Right lobe of liver (tissue), 6 donors: ENCODE measurements around the gene TMEM255B. TPM values are rescaled to one million over a fixed set of nuclear protein-coding genes. Genes with fewer than 3 reads are reported as not detected.

Experiments
- ATAC-seq, 4 donors: fragments of 200-7000 bp; cut with Tn5 transposase; one replicate each; pipeline ENCODE4 v1.9.1; 2020; ENCODE audit warnings: mild to moderate bottlenecking in 4 of 4, moderate library complexity in 4 of 4
- DNase-seq, 3 donors: peaks; one replicate each; pipeline ENCODE4 v3.0.0-alpha.2; 2020
- H3K27ac ChIP-seq, 3 donors: fragments of 200-600 bp; one replicate each; pipeline ENCODE4 v1.8.0; 2022
- H3K27me3 ChIP-seq, 2 donors: fragments of 200-600 bp; one replicate each; pipeline ENCODE4 v1.8.0; 2022
- H3K36me3 ChIP-seq, 4 donors: fragments of 200-600 bp; sonication (generic) in 1 of 4; one replicate each; pipeline versions ENCODE4 v1.5.1 to v1.8.0; 2017 to 2022; ENCODE audit warnings: control low read depth in 1 of 4
- H3K4me1 ChIP-seq, 4 donors: fragments of 200-600 bp; sonication (generic) in 1 of 4; one replicate each; pipeline versions ENCODE4 v1.5.1 to v1.8.0; 2017 to 2022; ENCODE audit warnings: control low read depth in 1 of 4
- H3K4me3 ChIP-seq, 3 donors: fragments of 200-600 bp; one replicate each; pipeline ENCODE4 v1.8.0; 2022
- H3K9me3 ChIP-seq, 4 donors: fragments of 200-600 bp; sonication (generic) in 1 of 4; one replicate each; pipeline versions ENCODE4 v1.5.1 to v1.8.0; 2017 to 2022; ENCODE audit warnings: control low read depth in 1 of 4
- POLR2A ChIP-seq: fragments of 450-650 bp; IDR thresholded peaks from one replicate; pipeline ENCODE4 v1.6.1; 2017; ENCODE audit warnings: antibody characterized with exemption, mild to moderate bottlenecking
- WGBS: methylation state at CpG from one replicate; pipeline ENCODE4 v1.1.6; 2018; ENCODE audit warnings: low coverage, low lambda C conversion rate; ENCODE audit not compliant: insufficient coverage; ENCODE audit errors: missing lambda C conversion rate; 5-methylcytosine and 5-hydroxymethylcytosine counted together
- intact Hi-C, 2 donors: fragments of 100-400 bp; cut with DNase I; formaldehyde crosslinking; loops; one replicate each; pipeline versions ENCODE4 v1.11.2 to v1.14.1; 2022
- total RNA-seq, 6 experiments: library from RNA; depleted of rRNA in 2 of 6; stranded (reverse); fragments of >200 nt in 2 of 6; fragmentation: NEBNext Ultra II Directional in 3 of 6; extraction: Animal tissue kit (Norgen Biotek cat#: 25700) in 3 of 6; gene quantifications; one replicate each; pipeline versions ENCODE4 v1.1.0 to v1.2.4, GENCODE V29; 2016 to 2023
- TF ChIP-seq, protein P1 (sequence below), 4 donors: fragments of 200-600 bp in 3 of 4; fragments of 450-650 bp in 1 of 4; IDR thresholded peaks; one replicate each; pipeline versions ENCODE4 v1.5.1 to v1.8.0; 2016 to 2022; ENCODE audit warnings: antibody characterized with exemption in 4 of 4, mild to moderate bottlenecking in 2 of 4
- donor health status: DM: no; HTN: yes; CAD: no.
- donor health status: DM: no; HTN: no; CAD: no.
- donor health status: DM: no; HTN: no; CAD: no.
- donor health status: DM: no; HTN: yes; CAD: no.
- donor health status: DM: no; HTN: yes; CAD: no.

The TMEM255B gene
- total RNA-seq, 6 experiments from 2014 or later = 2.5 to 10.4 (median 6.2) TPM

DNA sequence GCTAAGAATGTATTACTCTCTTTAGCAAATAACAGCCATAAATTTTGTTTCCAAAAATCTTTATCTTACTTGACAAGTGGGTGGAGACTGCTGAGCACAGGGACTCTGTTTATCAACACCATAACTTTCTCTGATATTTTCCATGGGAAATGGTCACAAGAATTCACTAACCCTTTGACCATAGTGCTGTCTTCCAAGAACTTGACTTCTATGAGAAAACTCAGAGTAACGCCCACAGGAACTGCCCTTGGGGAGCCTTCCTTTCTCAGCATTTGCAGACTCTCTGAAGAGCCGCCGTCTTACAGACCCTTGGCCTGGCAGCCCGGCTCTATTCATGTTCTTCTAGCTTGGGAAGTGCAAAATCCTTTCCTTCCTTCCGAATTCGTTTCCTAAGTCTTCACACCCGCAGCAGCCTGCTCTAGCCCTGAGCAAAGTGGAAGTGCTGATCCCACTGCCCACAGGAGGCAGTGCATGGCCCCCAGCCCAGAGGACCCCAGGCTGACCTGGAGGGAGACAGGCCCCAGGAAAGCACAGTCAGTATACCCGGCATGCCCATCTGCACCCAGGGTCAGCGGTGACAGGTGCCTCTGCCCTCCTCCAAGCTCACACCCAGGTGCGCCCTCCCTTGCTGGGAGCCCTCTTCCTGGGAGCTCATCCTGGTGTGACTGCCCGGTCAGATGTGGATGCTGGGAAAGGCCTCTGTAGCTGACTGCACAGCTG is 94.7 kb downstream of the TMEM255B start:
- no peak for DNase-seq
- WGBS = 62% methylated on average over 5 of the region's 11 CpGs
- Histone ChIP-seq H3K4me1 (peaks cover 2 to 41% (median 12%) of the 10 kb centered on the region in 4 donors), H3K9me3 (no peaks in the 10 kb centered on the region), H3K27me3 (no peaks in the 10 kb centered on the region), H3K4me3 (no peak overlapping the region), H3K27ac (peak overlapping the region in 2 of 3 donors; percentile 1 to 65), H3K36me3 (no peaks in the 10 kb centered on the region)
- peak; percentile 17 to 49 (median 28) for ATAC-seq
- TF ChIP-seq, protein P1, sequence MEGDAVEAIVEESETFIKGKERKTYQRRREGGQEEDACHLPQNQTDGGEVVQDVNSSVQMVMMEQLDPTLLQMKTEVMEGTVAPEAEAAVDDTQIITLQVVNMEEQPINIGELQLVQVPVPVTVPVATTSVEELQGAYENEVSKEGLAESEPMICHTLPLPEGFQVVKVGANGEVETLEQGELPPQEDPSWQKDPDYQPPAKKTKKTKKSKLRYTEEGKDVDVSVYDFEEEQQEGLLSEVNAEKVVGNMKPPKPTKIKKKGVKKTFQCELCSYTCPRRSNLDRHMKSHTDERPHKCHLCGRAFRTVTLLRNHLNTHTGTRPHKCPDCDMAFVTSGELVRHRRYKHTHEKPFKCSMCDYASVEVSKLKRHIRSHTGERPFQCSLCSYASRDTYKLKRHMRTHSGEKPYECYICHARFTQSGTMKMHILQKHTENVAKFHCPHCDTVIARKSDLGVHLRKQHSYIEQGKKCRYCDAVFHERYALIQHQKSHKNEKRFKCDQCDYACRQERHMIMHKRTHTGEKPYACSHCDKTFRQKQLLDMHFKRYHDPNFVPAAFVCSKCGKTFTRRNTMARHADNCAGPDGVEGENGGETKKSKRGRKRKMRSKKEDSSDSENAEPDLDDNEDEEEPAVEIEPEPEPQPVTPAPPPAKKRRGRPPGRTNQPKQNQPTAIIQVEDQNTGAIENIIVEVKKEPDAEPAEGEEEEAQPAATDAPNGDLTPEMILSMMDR (IDR thresholded peaks at IDR 0.05) = no peak
- TF ChIP-seq POLR2A = no peak
- intact Hi-C loops = no loop called here

DNA sequence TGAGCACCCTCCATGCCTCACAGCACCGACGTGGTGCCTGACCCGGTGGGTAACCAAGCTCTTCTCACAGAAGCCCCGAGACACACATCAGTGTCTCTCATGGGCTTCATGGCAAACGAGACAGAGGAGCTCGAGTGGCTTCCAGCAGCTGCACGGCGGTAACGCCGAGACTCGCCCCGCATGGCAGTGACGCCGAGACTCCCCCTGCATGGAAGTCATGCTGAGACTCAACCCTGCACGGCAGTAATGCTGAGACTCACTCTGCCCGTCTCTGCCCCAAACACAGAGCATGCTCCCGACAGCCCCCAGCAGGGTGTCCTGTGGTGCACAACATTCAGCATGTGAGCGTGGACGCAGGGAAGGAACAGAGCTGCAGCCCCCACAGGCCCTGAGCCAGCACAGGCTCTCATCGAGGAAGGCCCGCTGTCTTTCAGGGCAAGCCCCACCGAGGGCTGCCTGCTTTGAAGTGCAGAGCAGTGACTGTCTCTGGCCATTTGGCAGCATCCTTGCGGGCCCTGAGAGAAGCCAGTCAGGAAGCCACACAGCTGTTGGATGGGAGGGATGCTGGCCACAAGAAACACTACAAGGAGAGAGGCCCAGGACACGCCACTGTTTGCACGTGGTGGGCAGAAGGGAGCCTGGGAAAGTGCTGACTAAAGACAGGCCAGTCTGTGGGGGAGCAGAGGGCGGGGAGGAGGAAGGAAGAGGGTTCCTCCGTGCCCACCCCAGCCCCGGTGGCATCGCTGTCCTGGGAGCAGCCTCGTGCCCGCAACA is 95.4 kb downstream of the TMEM255B start:
- no peak for ATAC-seq
- no peaks in the 10 kb centered on the region for H3K9me3 ChIP-seq
- 45% methylated on average over 14 of the region's 31 CpGs for WGBS
- H3K4me3 ChIP-seq = no peak overlapping the region
- intact Hi-C loops = no loop called here
- H3K27ac ChIP-seq = peak overlapping the region in 1 of 3 donors; percentile 65
- peak in 1 of 3 donors; percentile 53 for DNase-seq
- H3K4me1 ChIP-seq = peaks cover 2 to 41% (median 12%) of the 10 kb centered on the region in 4 donors
- TF ChIP-seq, protein P1 (IDR thresholded peaks at IDR 0.05) = no peak
- no peak for TF ChIP-seq POLR2A
- H3K27me3 ChIP-seq = no peaks in the 10 kb centered on the region
- H3K36me3 ChIP-seq = no peaks in the 10 kb centered on the region

DNA sequence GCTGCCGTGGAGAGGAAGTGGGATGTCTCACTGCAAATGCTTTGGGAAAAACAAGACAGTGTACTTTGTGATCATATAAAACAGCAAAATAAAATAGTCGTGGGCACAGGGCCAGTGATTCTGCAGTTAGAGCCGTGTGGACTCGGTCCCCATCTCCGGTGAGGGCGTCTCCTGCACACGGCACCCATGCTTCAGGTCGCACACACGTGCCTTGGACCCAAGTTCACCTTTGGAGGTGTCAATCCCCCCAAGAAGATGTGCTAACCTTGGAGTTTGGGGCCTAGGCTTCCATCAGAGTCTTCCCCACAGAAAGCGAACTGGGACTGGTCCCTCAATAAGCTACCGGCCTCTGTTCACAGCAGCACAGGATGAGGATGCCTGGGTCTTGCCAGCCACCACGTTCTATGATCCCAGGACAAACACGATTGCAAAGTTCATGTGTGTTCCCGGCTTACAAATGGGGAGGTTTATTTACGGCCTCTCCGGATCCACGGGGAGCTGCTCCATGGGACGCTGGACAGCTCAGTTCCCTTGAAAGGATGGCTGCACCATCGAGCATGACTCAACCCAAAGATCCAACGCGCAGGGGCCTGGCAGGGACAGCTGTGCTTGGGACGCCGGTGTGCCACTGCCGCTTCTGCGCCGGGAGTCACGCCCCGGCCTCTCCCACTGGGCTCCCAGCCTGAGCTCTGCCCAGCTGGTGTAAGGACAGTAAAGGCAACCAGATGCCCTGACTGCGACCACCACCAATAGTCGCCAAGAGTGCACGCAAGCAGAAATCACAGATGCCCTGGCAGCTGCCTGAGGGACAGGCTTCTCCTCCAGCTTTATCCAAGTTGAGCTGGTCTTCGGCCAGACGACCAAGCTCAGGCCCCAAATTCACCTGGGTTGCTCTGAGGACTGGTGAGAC is 96.2 kb downstream of the TMEM255B start:
- Histone ChIP-seq H3K9me3 (no peaks in the 10 kb centered on the region), H3K27me3 (no peaks in the 10 kb centered on the region), H3K36me3 (no peaks in the 10 kb centered on the region), H3K4me3 (no peak overlapping the region), H3K27ac (no peak overlapping the region), H3K4me1 (peaks cover 2 to 47% (median 12%) of the 10 kb centered on the region in 4 donors)
- intact Hi-C loops = no loop called here
- TF ChIP-seq POLR2A = no peak
- TF ChIP-seq, protein P1 (IDR thresholded peaks at IDR 0.05) = no peak
- DNase-seq (no peak), ATAC-seq (no peak)
- 45% methylated on average over 10 of the region's 33 CpGs for WGBS

DNA sequence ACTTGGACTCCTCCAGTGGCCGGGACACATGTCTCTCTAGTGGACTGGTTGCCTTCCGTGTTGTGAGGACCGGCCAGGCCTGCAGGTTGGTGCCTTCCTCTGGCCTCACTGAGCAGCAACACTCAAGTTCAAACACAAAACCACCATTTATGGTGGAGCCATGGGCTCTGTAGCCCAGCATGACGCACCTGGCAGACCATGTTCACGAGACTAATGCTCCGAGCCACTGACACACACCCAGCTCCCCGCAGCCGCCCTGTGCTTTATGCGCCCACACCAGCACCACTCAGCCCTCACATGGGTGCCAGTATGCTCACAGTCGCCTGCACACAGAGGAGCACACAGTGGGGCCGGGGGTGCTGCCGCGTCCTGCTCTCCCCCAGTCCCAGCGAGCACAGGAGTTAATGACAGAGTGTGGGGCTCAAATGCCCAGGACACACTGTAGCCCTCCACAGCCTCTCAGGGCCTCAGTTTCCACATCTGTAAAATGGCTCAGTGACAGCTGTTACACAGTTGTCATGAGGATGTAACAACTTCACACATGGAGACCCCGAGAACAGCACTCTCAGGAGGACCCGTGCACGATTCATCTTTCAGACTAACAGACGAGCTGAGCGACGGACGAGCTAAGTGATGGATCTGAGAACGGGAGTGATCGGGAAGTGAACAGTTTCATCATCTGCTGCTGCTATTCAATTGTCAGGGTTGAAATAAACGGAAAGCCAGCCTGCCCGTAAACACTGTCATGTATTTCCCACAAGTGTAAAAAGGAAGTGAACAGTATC is 97.1 kb downstream of the TMEM255B start:
- no peak for DNase-seq

More for the DNA sequence above, 97.1 kb downstream of the TMEM255B start:
- H3K27me3 ChIP-seq = no peaks in the 10 kb centered on the region
- intact Hi-C loops = no loop called here
- TF ChIP-seq POLR2A = no peak
- TF ChIP-seq, protein P1 (IDR thresholded peaks at IDR 0.05) = no peak
- H3K4me1 ChIP-seq = peaks cover 2 to 53% (median 12%) of the 10 kb centered on the region in 4 donors
- WGBS = 36% methylated on average over 4 of the region's 25 CpGs
- no peaks in the 10 kb centered on the region for H3K36me3 ChIP-seq
- no peak overlapping the region for H3K27ac ChIP-seq
- no peak overlapping the region for H3K4me3 ChIP-seq
- H3K9me3 ChIP-seq = no peaks in the 10 kb centered on the region
- no peak for ATAC-seq
